NCI-H1105 treated with DMSO at 0.1 percent for 48 hours (cell line): ENCODE measurements around the gene ROS1.
"Not testable (repeated sequence)": the region's sequence is repeated elsewhere in the genome, so short reads cannot be mapped to it uniquely, and the experiment has no call there.

Source experiments
- DNase-seq: peaks from one replicate; lab custom pipeline; 2025; lab: John Stamatoyannopoulos, UW

ROS1 gene

DNA sequence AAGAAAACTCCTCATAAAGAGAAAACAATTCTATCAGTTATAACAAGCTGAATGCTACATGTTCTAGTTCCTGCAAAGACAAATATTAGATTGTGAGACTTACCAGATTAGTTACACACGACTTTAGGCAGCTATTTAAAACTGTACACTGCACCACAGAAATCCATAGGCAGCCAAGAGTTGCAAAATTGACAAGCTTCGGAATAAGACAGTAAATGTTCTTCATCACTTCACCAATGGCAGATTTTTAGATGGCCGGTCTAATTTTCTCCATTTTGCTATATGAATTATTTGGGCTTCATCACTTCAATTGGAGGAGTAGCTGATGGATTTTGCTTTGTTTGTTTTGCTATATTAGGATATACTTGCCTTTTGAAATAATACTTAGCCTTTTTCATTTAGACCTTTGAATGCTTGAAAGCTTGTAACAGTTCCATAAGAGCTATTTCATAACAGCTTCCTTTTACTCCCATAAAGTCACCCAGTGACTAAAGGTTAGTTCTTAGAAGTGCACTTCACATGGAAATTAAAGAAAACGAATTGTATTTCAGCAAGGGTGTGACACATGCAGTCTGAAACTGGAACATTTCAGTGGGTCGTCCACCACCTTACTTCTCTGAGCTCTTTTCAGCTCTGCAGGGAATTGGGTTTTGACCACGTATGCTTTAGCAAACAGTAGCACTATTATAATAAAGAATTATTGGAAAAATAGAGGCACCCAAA lies at the start of gene ROS1:
TSS of gene ROS1 (minus strand) at position 512 of the 723 bp plus-strand sequence. CDS start at position 226, 286 bp downstream.
- no peak for DNase-seq

DNA sequence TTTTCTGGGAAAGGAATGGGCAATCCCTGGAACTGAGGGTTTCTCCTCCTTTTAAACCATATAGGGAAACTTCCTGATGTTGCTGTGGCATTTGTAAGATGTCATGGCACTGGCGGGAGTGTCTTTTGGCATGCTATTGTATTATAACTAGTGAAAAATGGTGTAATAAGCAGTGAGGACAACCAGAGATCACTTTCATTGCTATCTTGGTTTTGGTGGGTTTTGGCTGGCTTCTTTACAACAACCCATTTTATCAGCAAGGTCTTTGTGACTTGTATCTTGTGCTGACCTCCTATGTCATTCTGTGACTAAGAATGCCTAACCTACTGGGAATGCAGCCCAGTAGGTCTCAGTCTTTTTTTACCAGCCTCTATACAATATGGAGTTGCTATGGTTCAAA lies 47.7 kb upstream of the ROS1 start:
- no peak for DNase-seq

DNA sequence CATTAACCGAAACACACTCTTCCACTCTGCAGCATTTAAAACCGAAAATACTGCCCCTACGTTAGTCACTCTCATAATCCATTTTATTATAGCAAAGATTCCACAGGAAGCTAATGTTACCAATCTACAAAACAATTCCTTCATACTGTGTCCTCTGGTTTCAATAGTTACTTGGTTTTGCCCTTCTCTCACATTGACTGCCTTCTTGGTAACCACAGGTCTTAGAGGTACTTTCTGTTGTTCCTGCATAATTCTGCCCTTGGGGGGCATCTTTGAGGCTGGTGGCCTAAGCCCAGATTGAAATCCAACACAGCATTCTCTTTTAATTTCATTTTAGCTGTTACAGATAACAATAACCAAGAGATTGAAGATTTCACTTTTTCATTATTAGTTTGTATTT lies 46.9 kb upstream of the ROS1 start:
- no peak for DNase-seq

DNA sequence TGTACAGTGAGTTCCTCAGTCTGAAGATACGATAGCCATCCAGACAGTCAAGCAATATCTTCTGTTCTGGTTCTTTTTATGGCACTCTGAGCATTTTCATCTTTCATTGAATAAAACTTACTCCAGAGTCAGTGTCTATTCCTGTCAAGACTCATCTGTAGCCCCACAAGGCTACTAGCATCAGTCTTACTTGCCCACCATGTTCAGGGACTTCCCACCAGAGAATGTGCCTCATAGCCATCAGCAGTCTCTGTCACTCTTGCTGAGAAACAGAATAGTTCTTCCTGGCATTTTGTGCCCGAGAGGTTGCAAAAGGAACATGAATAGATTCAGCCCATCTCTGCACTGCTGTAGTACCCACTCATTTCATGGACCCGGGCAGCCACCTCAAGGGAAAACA lies 44.0 kb upstream of the ROS1 start:
- DNase-seq, result no peak

DNA sequence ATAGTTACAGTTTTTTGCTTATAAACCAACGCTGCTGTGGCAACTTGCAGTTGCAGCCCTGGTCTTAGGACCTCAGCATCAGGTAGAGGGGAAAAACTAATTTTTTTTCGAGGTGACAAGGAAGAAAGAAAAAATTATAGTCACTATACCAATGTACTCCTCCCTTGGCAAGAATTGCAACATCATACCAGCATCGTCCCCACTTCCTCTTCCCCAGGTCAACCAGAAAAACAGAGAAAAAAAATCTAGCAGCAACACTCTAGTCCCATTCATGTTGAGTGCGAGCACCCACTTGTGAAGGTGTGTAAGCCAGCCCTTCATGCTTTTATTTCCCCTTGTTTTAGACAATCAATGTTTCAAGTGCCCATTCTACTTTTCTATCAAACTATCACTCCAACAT lies 43.6 kb upstream of the ROS1 start:
- DNase-seq, result no peak

DNA sequence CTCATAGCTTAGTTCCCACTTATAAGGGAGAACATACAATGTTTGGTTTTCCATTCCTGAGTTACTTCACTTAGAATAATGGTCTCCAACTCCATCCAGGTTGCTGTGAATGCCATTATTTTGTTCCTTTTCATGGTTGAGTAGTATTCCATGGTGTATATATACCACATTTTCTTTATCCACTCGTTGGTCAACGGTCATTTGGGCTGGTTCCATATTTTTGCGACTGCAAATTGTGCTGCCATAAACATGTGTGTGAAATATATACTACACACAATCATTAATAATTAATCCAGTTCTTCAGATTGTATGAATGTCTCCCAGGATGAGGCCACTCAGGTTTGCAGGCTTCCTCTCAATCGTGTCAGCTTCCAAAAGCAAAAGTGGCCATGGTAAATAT lies 42.8 kb upstream of the ROS1 start:
- DNase-seq, result not testable (repeated sequence)

DNA sequence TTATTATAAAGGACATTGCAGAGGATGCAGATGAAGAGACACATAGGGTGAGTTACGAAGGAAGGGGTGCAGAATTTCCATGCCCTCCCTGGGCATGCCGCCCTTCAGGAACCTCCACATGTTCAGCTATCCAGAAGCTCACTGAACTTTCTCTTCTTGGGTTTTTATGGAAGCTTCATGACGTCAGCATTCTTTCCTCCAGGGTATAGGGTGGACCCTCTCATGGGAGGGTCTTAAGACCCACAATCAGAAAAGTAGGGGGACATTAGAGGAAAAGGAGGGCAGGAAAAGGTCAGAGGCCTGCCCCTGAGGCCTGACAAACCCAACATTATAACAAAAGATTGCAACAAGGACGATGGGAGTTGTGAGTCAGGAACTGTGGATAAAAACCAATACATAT lies 42.1 kb upstream of the ROS1 start:
- DNase-seq, result no peak

DNA sequence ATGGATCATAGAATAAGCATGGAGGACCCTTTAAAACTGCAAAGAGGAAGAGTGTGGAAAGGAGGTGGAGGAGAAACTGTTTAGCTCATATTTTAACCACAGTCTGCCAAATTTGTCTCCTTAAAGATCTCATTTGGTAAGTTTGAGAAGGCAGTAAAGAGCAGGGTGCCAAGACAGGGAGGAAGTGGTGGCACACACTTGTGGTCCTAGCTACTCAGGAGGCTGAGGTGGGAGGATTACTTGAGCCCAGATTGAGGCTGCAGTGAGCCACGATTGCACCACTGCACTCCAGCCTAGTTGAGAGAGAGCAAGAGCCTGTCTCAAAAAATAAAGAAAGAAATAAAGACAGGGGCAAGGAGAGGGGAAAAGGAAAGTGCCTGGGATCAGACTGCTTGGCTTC lies 39.9 kb upstream of the ROS1 start:
- no peak for DNase-seq

DNA sequence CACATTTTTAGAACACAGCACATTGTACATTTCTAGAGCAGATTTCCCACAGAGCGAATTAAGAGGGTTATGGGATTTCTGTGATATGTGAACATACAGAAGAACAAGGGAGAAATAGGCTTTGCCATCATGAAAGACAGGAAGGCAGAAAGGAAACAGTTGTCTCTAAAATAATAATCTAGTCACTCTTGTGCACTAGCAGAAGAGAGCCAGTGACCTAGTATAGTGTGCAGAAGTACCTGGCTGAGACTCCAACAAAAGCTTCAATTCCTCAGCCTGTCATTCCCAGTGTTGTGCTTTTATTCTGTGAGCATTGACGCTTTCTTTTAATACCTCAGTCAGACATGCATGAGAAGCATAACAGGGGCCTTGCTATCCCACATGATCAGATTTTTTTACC lies 39.0 kb upstream of the ROS1 start:
- no peak for DNase-seq

DNA sequence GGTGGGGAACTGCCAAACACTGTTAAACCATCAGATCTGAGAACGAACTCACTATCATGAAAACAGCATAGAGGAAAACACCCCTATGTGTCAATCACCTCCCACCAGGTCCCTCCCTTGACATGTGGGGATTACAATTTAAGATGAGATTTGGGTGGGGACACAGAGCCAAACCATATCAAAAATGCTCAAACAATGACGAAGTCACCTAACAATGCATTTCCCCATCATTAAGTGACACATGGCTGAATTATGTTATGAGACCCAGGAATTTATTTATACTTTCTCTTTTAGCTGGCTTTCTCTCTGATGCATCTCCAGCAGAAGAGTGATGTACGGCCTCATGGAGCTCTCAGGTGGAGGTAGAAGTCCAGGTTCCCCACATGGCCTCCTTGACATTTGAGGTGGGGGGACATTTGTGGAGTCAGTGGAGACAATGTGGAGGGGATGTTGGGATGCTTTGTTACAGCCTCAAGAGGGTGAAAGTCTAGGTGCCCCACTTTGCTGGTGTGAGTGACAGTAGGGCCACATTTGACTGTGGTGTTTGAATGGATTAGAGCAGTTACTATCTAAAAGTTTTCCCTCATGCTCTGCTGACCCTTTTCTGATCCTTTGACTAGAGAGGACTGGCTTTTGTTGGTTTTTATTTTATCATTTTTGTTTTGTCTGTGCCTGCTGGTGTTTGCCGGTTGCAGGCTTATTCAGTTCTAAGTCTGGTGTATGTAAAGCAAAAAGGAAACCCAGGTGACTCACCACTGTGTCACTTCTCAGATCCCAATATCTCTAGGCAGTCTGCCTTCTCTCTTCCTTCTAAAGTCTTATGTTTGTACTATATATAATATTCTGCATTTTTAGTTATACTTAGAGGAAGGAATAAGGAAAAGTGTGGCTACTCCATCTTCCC lies 38.3 kb upstream of the ROS1 start:
- no peak for DNase-seq

DNA sequence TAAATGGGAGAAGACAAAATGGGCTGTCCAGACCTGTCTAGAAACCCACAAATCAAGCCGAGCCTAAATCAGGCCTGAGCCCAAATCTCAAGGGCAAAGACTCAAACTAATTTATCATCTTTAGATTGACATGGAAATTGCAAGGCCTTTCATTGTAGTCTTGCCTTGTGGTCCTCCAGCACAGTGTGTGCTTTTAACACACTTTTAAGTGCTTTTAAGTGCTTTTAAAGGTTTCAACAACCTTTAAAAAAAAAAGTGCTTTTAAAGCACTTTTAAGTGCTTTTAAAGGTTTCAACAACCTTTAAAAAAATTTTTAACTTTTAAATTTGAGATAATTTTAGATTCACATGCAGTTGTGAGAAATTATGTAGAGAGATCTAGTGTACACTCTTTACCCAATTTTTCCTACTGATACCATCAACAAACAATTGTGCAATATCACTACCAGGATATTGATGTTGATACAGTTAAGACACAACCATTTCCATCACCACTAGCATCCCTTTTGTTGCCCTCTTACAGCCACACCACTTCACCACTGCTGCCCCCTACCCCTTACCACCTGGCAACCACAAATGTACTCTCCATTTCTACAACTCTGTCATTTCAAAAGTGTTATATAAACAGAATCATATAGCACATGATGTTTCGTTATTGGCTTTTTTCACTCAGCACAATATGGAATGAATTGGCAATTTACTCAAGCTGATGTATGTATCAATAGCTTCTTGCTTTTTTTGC lies 33.6 kb upstream of the ROS1 start:
- DNase-seq, result peak; percentile 62

DNA sequence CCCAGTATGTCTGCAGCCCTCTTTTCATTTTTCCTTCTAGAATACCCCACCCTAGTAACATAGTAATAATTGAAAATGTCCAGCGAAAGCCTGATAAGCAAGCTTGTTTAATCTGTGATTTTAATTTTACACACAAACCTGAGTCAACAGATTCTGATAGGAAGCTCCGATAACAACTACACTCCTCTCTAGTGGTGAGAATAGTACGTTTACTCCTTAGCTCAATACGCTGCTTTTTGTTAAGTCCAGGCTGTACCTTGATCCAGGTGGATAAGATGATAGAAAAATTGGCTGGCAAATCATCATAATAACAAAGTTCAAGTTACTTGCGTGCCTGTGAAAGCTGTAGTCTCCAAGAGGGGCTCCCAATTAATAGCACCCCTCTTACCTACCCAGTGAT lies 31.3 kb upstream of the ROS1 start:
- DNase-seq, result no peak

DNA sequence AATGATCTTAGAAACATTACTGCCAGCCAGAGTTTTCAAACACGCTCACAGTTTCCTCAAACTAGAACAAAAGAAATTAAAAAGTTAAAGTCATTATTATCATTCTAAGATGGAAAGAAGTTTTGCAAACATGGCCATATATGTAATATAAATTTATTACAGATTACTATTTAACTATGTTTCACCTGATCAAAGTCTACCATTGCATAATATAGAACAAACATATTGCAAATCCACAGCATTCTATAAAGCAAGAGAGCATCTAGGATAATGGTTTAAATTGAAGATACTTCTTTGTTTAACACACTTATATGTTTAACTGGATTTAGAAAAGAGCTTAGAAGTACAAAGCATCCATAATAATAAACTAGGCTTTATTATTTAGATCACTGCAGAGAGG lies 30.5 kb upstream of the ROS1 start:
- DNase-seq, result no peak

DNA sequence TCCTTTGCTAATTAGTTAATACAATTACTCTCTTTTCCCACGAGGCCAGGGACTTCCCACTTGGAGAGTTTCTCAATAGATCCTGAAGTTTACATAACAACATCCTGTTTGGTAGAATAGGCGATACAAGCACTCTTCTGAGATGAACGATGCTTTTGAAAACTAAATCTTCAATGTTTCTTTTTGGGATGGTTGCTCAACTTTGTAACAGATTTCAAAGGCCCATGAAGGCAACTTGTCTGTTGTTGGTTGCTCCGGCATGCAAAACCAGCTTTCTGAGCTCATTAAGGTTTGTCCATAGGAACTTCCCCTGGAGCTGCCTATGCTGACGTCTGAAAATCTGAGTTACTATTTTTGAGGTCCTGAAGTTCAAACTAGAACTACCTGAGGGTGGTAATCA lies 25.9 kb upstream of the ROS1 start:
- DNase-seq, result no peak

DNA sequence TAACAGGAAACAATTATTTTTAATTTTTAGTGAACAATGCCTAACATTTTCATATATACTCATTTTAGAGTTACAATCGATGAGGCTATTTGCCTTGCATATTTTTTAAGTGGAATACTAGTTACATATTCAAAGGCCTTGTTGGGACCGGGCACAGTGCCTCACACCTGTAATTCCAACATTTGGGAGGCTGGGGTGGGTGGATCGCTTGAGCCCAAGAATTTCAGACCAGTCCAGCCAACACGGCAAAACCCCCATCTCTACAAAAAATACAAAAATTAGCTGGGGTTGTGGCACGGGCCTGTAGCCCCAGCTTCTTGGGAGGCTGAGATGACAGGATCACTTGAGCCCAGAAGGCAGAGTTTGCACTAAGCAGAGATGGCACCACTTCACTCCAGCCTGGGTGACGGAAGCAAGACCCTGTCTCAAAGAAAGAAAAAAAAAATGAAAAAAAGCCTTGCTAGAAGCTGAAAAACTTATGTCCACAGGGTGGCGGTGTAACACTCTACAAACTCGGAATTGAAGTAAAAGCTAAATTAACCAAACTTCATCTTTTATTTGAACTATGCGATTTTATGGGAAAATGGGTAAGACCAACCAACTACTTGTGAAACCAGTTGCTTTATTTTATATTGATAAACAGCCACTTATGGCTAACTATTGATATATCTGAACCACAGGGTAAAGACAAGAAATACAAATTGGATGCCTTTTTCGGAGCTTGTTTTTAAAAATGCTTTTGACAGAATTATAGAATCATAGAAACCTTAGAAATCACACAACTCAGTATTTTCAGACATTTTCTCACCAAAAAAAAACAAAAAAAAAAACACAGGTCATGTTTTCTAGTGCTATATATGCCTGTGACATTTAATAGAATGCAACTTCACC lies 24.1 kb upstream of the ROS1 start:
- DNase-seq, result peak; percentile 69

DNA sequence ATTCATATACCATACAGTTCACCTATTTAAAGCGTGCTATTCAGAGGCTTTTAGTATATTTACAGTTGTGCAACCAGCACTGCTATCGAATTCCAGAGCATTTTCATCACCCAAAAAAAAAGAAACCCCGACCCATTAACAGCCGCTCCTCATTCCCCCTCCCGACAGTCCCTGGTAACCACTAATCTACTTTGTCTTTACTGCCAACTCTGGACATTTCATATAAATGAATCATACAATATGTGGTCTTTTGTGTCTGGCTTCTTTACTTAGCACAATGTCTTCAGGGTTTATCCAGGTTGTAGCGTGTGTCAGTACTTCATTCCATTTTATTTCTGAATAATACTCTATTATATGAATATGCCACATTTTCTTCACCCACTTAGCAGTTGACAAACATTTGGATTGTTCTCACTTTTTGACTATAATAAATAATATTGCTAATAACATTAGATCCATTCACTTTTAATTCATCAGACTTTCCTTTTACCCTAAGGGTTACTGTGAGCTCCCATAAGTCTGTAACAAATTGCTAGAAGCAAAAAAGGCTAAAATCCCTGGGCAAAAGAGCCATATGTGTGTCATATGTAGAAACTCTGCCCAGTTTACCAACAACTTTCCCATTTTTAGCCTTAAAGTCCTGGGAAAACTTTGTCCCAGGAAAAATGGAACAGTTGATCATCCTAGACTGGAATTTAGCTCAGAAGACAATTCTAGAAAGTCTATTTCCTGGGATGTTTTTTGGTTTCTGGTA lies 23.2 kb upstream of the ROS1 start:
- DNase-seq, result no peak

DNA sequence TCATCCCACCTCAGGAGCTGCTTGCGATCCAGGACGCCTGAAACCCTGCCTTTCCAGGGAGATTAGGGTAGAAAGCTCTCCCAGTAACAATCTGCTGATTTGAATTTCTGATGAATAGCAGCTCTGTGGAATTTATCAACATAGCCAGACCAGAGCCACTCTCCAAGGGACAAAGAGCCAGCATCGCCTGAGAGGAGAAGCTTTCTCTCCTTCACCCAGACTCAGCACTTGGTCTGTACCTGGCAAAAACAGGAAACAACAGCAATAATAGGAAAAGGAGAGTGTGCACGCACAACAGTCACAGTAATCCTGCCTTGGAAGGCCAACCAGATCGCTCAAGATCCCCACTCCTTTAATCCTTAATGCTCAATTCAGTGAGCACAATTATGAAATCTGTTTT lies 22.3 kb upstream of the ROS1 start:
- DNase-seq, result no peak

DNA sequence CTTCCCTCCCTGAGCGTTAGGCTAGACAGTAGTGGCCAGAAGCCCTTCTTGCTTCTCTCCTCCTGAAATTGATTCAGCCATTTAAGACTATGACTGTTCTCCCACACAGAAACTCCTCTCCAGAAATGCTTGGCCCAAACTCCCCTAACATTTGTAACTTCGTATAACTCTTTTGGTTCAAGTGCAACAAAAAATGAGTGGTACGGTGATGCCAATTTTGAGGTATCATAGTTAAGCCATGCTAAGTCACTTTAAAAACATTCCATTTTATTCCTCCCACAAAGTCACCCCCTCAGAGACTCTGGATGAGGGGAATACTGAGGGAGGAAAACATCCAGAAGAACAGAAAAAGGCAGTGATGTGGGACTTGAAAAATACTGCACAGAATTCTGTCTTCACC lies 21.1 kb upstream of the ROS1 start:
- DNase-seq, result no peak

DNA sequence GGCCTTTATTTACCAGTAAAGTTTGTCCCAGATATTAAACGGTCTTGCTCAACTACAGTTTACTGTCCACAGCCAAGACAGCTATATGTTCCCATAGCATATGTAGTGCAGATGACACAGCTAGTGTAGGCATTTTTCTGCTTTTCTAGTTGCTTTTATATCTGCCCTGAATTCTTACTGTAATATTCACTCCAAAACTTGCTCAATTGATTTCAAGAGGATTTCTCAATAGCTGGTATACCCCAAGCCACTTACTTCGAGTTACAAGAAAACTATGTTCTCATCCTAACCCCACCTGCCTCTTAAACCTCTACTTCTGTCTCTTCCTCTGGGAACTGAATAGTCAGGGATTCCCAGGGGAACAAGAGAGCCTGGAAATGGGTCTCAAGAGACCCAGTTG lies 18.9 kb upstream of the ROS1 start:
- DNase-seq, result no peak

DNA sequence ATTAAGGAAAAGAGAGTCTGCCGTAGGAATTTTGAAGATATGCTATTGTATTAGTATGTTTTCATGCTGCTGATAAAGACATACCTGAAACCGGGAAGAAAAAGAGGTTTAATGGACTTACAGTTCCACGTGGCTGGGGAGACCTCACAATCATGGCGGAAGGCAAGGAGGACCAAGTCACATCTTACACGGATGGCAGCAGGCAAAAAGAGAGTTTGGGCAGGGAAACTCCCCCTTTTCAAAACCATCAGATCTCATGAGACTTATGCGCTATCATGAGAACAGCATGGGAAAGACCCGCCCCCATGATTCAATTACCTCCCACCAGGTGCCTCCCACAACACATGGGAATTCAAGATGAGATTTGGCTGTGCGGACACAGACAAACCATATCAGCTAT lies 16.6 kb upstream of the ROS1 start:
- not testable (repeated sequence) for DNase-seq

DNA sequence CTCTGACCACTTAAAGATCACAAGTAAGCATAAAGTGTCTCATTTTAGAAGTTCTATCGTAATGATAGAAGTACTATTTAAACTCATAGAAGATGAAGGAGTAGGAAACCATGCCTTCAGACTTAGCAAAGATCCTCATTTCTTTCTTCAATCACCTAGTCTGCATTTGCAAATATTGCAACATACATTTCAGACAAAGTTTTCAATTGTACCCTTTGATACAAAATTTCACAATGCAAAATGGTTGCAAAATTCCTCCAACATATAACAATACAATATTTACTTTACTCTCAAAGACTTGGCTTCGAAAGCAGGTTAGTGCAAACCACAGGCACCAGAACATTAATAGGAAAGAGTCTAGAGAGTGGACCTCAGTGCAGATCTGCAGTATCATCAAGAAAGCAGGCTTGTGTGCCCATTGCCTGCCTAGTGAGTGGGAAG lies 16.1 kb upstream of the ROS1 start:
- no peak for DNase-seq
